Gastrocnemius medialis (tissue), 4 donors: Measurements from ENCODE around the gene CTCFL. TPM values are rescaled to one million over a fixed set of nuclear protein-coding genes. Genes with fewer than 3 reads are reported as not detected.

Experiments used
- ATAC-seq, 2 donors: fragments of 150-250 bp; one replicate each; pipeline ENCODE4 v1.9.1; 2016
- DNase-seq, 2 donors: peaks; one replicate each; pipeline ENCODE4 v3.0.0-alpha.2; 2019
- H3K27ac ChIP-seq, 4 donors: fragments of 200-600 bp; sonication (generic); 1 replicate in 1 of 4; 2 replicates in 3 of 4; pipeline ENCODE4 v1.5.1; 2016 to 2018; ENCODE audit warnings: mild to moderate bottlenecking in 2 of 4, moderate library complexity in 1 of 4
- H3K27me3 ChIP-seq, 3 donors: fragments of 200-600 bp; sonication (generic) in 2 of 3; 1 replicate in 1 of 3; 2 replicates in 2 of 3; pipeline versions ENCODE4 v1.5.1 to v1.6.0; 2016 to 2019; ENCODE audit warnings: mild to moderate bottlenecking in 1 of 3, moderate library complexity in 1 of 3
- H3K36me3 ChIP-seq, 2 donors: fragments of 200-600 bp; sonication (generic) in 1 of 2; one replicate each; pipeline ENCODE4 v1.5.1; 2017 to 2018
- H3K4me1 ChIP-seq, 2 donors: fragments of 200-600 bp; sonication (generic) in 1 of 2; one replicate each; pipeline ENCODE4 v1.5.1; 2016 to 2017; ENCODE audit warnings: mild to moderate bottlenecking in 2 of 2
- H3K4me3 ChIP-seq, 4 donors: fragments of 200-600 bp; sonication (generic) in 3 of 4; 1 replicate in 1 of 4; 2 replicates in 3 of 4; pipeline ENCODE4 v1.5.1; 2016 to 2019; ENCODE audit warnings: mild to moderate bottlenecking in 2 of 4
- H3K9me3 ChIP-seq, 3 donors: fragments of 200-600 bp; sonication (generic) in 2 of 3; 1 replicate in 1 of 3; 2 replicates in 2 of 3; pipeline ENCODE4 v1.5.1; 2016 to 2019
- CTCF ChIP-seq, 5 experiments: fragments of 450-650 bp in 3 of 5; fragments of 200-600 bp in 2 of 5; sonication (generic) in 2 of 5; IDR thresholded peaks in 4 of 5; conservative IDR thresholded peaks in 1 of 5; 1 replicate in 4 of 5; 2 replicates in 1 of 5; pipeline ENCODE4 v1.5.1; 2016 to 2019; ENCODE audit warnings: antibody characterized with exemption in 5 of 5, mild to moderate bottlenecking in 3 of 5, moderate library complexity in 3 of 5
- POLR2A ChIP-seq, 2 donors: fragments of 450-650 bp; IDR thresholded peaks; one replicate each; pipeline ENCODE4 v1.6.1; 2017; ENCODE audit warnings: antibody characterized with exemption in 2 of 2, mild to moderate bottlenecking in 2 of 2, moderate library complexity in 2 of 2
- in situ Hi-C, 4 donors: fragments of 200-750 bp; cut with MboI; loops; one replicate each; pipeline versions ENCODE4 v1.15.0 to v1.8.0; 2017; ENCODE audit warnings: low sequenced_read_pairs in 4 of 4
- intact Hi-C: fragments of 100-400 bp; cut with DNase I; formaldehyde crosslinking; loops from one replicate; pipeline ENCODE4 v1.15.1; 2023; ENCODE audit warnings: low total_unique reads
- total RNA-seq, 4 donors: library from RNA; depleted of rRNA; stranded (reverse); fragments of >200 nt; gene quantifications; one replicate each; pipeline versions ENCODE4 v1.1.0 to v1.2.3, GENCODE V29; 2016

The CTCFL gene
- total RNA-seq, 4 donors from 2014 or later: not detected

- intact Hi-C loops: no loop called here
- Histone ChIP-seq H3K27ac (peak overlapping the region; percentile 63 to 96 (median 72)), H3K27me3 (no peaks in the 10 kb centered on the region), H3K9me3 (no peaks in the 10 kb centered on the region), H3K36me3 (no peaks in the 10 kb centered on the region), H3K4me3 (no peak overlapping the region), H3K4me1 (peaks cover 46 to 61% of the 10 kb centered on the region in 2 donors)
- ATAC-seq (no peak), DNase-seq (no peak)
- in situ Hi-C loops: no loop called here
- TF ChIP-seq POLR2A (IDR thresholded peaks at IDR 0.05): no peak
- TF ChIP-seq CTCF (IDR thresholded peaks at IDR 0.05 in 4 of 5, conservative IDR thresholded peaks at IDR 0.05 in 1 of 5): no peak
Observed at GRCh38 chr20:57448764-57449354, 76.1 kb downstream of the CTCFL start.

Other genes with a start within 250 kb of the CTCFL start
- gene SPO11, start 195.3 kb downstream of the CTCFL start, total RNA-seq: not detected
- gene RAE1, start 173.9 kb downstream of the CTCFL start, total RNA-seq: 10 to 100 TPM; 15.8 to 35.8 (median 20.6) TPM
- gene RBM38, start 133.7 kb downstream of the CTCFL start, total RNA-seq: 100 to 1,000 TPM in 3 of 4 donors, 10 to 100 TPM in 1; 56.7 to 229 (median 177) TPM
- gene PCK1, start 36.0 kb upstream of the CTCFL start, total RNA-seq: 1 to 10 TPM in 3 of 4 donors, under 1 TPM in 1; 0.10 to 3.2 (median 1.7) TPM
- not detected for gene ZBP1, start 95.3 kb upstream of the CTCFL start, total RNA-seq
- gene PMEPA1, start 184.9 kb upstream of the CTCFL start, total RNA-seq: 1 to 10 TPM; 1.5 to 8.1 (median 5.8) TPM